Chondrocyte (in vitro differentiated cells): ENCODE data around the gene ELF4. TPM values are rescaled to one million over a fixed set of nuclear protein-coding genes. Genes with fewer than 3 reads are reported as not detected.
"Not testable (repeated sequence)": the region's sequence is repeated elsewhere in the genome, so short reads cannot be mapped to it uniquely, and the experiment has no call there.

Experiments
- DNase-seq: peaks from one replicate; pipeline ENCODE4 v3.0.0; 2021; ENCODE audit warnings: mixed read lengths, low spot score
- H3K27ac Mint-ChIP-seq: one replicate; pipeline ENCODE4 v1.8.0; 2021; ENCODE audit warnings: mild to moderate bottlenecking, moderate library complexity, mixed read lengths; ENCODE audit not compliant: unreplicated experiment
- H3K27me3 Mint-ChIP-seq: 2 replicates; pipeline ENCODE4 v1.8.0; 2021; ENCODE audit warnings: low read depth, mixed read lengths
- H3K36me3 Mint-ChIP-seq: 2 replicates; pipeline ENCODE4 v1.8.0; 2021; ENCODE audit warnings: low read depth, mixed read lengths
- H3K4me1 Mint-ChIP-seq: 2 replicates; pipeline ENCODE4 v1.8.0; 2021; ENCODE audit warnings: low read depth, mild to moderate bottlenecking, mixed read lengths
- H3K4me3 Mint-ChIP-seq: one replicate; pipeline ENCODE4 v1.8.0; 2021; ENCODE audit warnings: mild to moderate bottlenecking, moderate library complexity, mixed read lengths; ENCODE audit not compliant: unreplicated experiment
- H3K9me3 Mint-ChIP-seq: 2 replicates; pipeline ENCODE4 v1.8.0; 2021; ENCODE audit warnings: low read depth, mixed read lengths
- CTCF ChIP-seq: fragments of 200-600 bp; sonication (generic); IDR thresholded peaks from 2 replicates; pipeline ENCODE4 v1.5.0; 2021; ENCODE audit warnings: antibody characterized with exemption, mild to moderate bottlenecking, moderate library complexity
- total RNA-seq: library from RNA; stranded (reverse); gene quantifications from 3 replicates; pipeline ENCODE4 v1.2.1, GENCODE V29; 2021

The ELF4 gene
- total RNA-seq, 1 donor from 2014 or later: 25.7 TPM

- no peak for DNase-seq
- H3K36me3 Mint-ChIP-seq: peaks cover 4% of the 10 kb centered on the region
- no peaks in the 10 kb centered on the region for H3K27me3 Mint-ChIP-seq
- peak overlapping the region; percentile 62 for H3K4me3 Mint-ChIP-seq
- peak overlapping the region; percentile 95 for H3K27ac Mint-ChIP-seq
- peaks cover 32% of the 10 kb centered on the region for H3K4me1 Mint-ChIP-seq
- TF ChIP-seq CTCF: no peak
- no peaks in the 10 kb centered on the region for H3K9me3 Mint-ChIP-seq
These were observed 10.0 kb upstream of the ELF4 start for GRCh38 chrX:130120321-130120731.

- H3K4me1 Mint-ChIP-seq: peaks cover 32% of the 10 kb centered on the region
- TF ChIP-seq CTCF: no peak
- H3K36me3 Mint-ChIP-seq: peaks cover 1% of the 10 kb centered on the region
- peak overlapping the region; percentile 58 for H3K4me3 Mint-ChIP-seq
- H3K9me3 Mint-ChIP-seq: no peaks in the 10 kb centered on the region
- peak overlapping the region; percentile 95 for H3K27ac Mint-ChIP-seq
- no peaks in the 10 kb centered on the region for H3K27me3 Mint-ChIP-seq
- DNase-seq: no peak
These were observed 9.1 kb upstream of the ELF4 start for GRCh38 chrX:130119312-130119898.

- H3K27ac Mint-ChIP-seq: peak overlapping the region; percentile 95
- H3K4me3 Mint-ChIP-seq: peak overlapping the region; percentile 58
- DNase-seq: no peak
- TF ChIP-seq CTCF: no peak
- peaks cover 1% of the 10 kb centered on the region for H3K36me3 Mint-ChIP-seq
- H3K9me3 Mint-ChIP-seq: no peaks in the 10 kb centered on the region
- peaks cover 32% of the 10 kb centered on the region for H3K4me1 Mint-ChIP-seq
- no peaks in the 10 kb centered on the region for H3K27me3 Mint-ChIP-seq
These were observed 8.4 kb upstream of the ELF4 start for GRCh38 chrX:130118441-130119311.

- no peak for TF ChIP-seq CTCF
These were observed 6.9 kb upstream of the ELF4 start for GRCh38 chrX:130117166-130117565.

GRCh38 chrX:130115119-130115885 lies 5.0 kb upstream of the ELF4 start:
- H3K27me3 Mint-ChIP-seq, H3K36me3 Mint-ChIP-seq, H3K27ac Mint-ChIP-seq, H3K4me3 Mint-ChIP-seq, DNase-seq, H3K9me3 Mint-ChIP-seq: not testable (repeated sequence)
- peaks cover 34% of the 10 kb centered on the region for H3K4me1 Mint-ChIP-seq

More at GRCh38 chrX:130117166-130117565, 6.9 kb upstream of the ELF4 start:
- no peaks in the 10 kb centered on the region for H3K36me3 Mint-ChIP-seq
- H3K9me3 Mint-ChIP-seq: no peaks in the 10 kb centered on the region
- no peak overlapping the region for H3K4me3 Mint-ChIP-seq
- no peaks in the 10 kb centered on the region for H3K27me3 Mint-ChIP-seq
- peaks cover 32% of the 10 kb centered on the region for H3K4me1 Mint-ChIP-seq
- H3K27ac Mint-ChIP-seq: peak overlapping the region; percentile 36
- DNase-seq: no peak
